Peyer's patch (tissue), 4 donors: Measurements from ENCODE around the gene JUNB. TPM values are rescaled to one million over a fixed set of nuclear protein-coding genes. Genes with fewer than 3 reads are reported as not detected.

ENCODE experiments used
- DNase-seq, 3 donors: peaks; one replicate each; pipeline ENCODE4 v3.0.0-alpha.2; 2017 to 2019
- H3K27ac ChIP-seq, 4 donors: fragments of 200-600 bp; sonication (generic); one replicate each; pipeline ENCODE4 v1.5.1; 2016 to 2019
- H3K27me3 ChIP-seq, 2 donors: fragments of 200-600 bp; sonication (generic); one replicate each; pipeline ENCODE4 v1.5.1; 2019
- H3K36me3 ChIP-seq, 3 donors: fragments of 200-600 bp; sonication (generic); one replicate each; pipeline ENCODE4 v1.5.1; 2016 to 2019
- H3K4me1 ChIP-seq, 4 donors: fragments of 200-600 bp; sonication (generic); one replicate each; pipeline ENCODE4 v1.5.1; 2016 to 2019
- H3K4me3 ChIP-seq, 4 donors: fragments of 200-600 bp; sonication (generic); 1 replicate in 3 of 4; 2 replicates in 1 of 4; pipeline ENCODE4 v1.5.1; 2016 to 2019; ENCODE audit warnings: mild to moderate bottlenecking in 1 of 4
- H3K9me3 ChIP-seq, 4 donors: fragments of 200-600 bp; sonication (generic); one replicate each; pipeline ENCODE4 v1.5.1; 2016 to 2019; ENCODE audit warnings: mild to moderate bottlenecking in 1 of 4
- CTCF ChIP-seq, 6 experiments: fragments of 450-650 bp in 4 of 6; fragments of 200-600 bp in 2 of 6; sonication (generic) in 1 of 6; IDR thresholded peaks; one replicate each; pipeline ENCODE4 v1.5.1; 2017 to 2019; ENCODE audit warnings: antibody characterized with exemption in 6 of 6, mild to moderate bottlenecking in 3 of 6, moderate library complexity in 1 of 6
- POLR2A ChIP-seq, 2 donors: fragments of 450-650 bp; IDR thresholded peaks; one replicate each; pipeline ENCODE4 v1.5.1; 2017; ENCODE audit warnings: antibody characterized with exemption in 2 of 2, mild to moderate bottlenecking in 2 of 2, moderate library complexity in 2 of 2
- total RNA-seq, 4 donors: library from RNA; depleted of rRNA; stranded (reverse); fragments of >200 nt; gene quantifications; one replicate each; pipeline ENCODE4 v1.1.0, GENCODE V29; 2016

JUNB gene
- total RNA-seq, 4 donors from 2014 or later, result 111 to 324 (median 152) TPM

DNA sequence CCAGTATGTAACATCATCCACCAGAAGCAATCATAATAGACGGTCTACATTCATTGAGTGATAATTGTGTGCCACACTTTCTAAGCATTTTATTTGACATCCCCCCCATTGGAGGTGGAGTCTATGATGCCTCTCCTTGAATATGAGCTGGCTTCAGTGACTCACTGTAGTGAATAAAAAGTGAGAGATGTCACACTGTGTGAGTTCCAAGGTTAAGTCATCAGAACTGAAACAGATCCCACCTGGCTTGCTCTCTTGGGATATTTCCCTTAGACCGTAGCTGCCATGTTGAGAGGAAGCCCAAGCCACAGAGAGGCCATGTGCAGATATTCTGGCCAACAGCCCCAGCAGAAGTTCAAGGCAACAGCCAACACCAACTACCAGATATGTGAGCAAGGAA lies 30.5 kb downstream of the JUNB start:
- DNase-seq, result no peak
- Histone ChIP-seq H3K27me3 (peaks cover 0 to 7% of the 10 kb centered on the region in 2 donors), H3K4me1 (peaks cover 0 to 6% (median 2%) of the 10 kb centered on the region in 4 donors), H3K9me3 (no peaks in the 10 kb centered on the region), H3K36me3 (no peaks in the 10 kb centered on the region), H3K27ac (no peak overlapping the region), H3K4me3 (no peak overlapping the region)
- TF ChIP-seq CTCF (IDR thresholded peaks at IDR 0.05) (no peak), POLR2A (IDR thresholded peaks at IDR 0.05) (no peak)

- H3K9me3 ChIP-seq, result no peaks in the 10 kb centered on the region
- TF ChIP-seq CTCF (IDR thresholded peaks at IDR 0.05), result peak in 2 of 6 experiments; percentile 22 to 25
- no peak for TF ChIP-seq POLR2A (IDR thresholded peaks at IDR 0.05)
- H3K36me3 ChIP-seq, result no peaks in the 10 kb centered on the region
- H3K4me1 ChIP-seq, result peaks cover 0 to 12% (median 2%) of the 10 kb centered on the region in 4 donors
- DNase-seq, result no peak
- H3K4me3 ChIP-seq, result no peak overlapping the region
- H3K27me3 ChIP-seq, result peaks cover 0 to 10% of the 10 kb centered on the region in 2 donors
- H3K27ac ChIP-seq, result no peak overlapping the region
Measured at GRCh38 chr19:12825254-12826131, 34.2 kb downstream of the JUNB start.

GRCh38 chr19:12828494-12828893 lies 37.2 kb downstream of the JUNB start:
- peaks cover 0 to 25% of the 10 kb centered on the region in 2 donors for H3K27me3 ChIP-seq
- H3K27ac ChIP-seq, result no peak overlapping the region
- DNase-seq, result peak in 2 of 3 donors; percentile 76 to 81
- peak overlapping the region in 2 of 4 donors; percentile 17 to 32 for H3K4me3 ChIP-seq
- H3K4me1 ChIP-seq, result peaks cover 0 to 23% (median 2%) of the 10 kb centered on the region in 4 donors
- no peaks in the 10 kb centered on the region for H3K36me3 ChIP-seq
- TF ChIP-seq POLR2A (IDR thresholded peaks at IDR 0.05) (no peak), CTCF (IDR thresholded peaks at IDR 0.05) (peak in 1 of 6 experiments; percentile 3)
- H3K9me3 ChIP-seq, result peaks cover 0 to 3% (median 0%) of the 10 kb centered on the region in 4 donors

- Histone ChIP-seq H3K27ac (no peak overlapping the region), H3K9me3 (peaks cover 0 to 3% (median 0%) of the 10 kb centered on the region in 4 donors), H3K36me3 (no peaks in the 10 kb centered on the region), H3K4me1 (peaks cover 0 to 27% (median 7%) of the 10 kb centered on the region in 4 donors), H3K27me3 (peaks cover 0 to 50% of the 10 kb centered on the region in 2 donors), H3K4me3 (peak overlapping the region in 3 of 4 donors; percentile 46 to 52 (median 48))
- TF ChIP-seq POLR2A (IDR thresholded peaks at IDR 0.05) (no peak), CTCF (IDR thresholded peaks at IDR 0.05) (no peak)
- no peak for DNase-seq
Measured at GRCh38 chr19:12833418-12833737, 42.1 kb downstream of the JUNB start.

DNA sequence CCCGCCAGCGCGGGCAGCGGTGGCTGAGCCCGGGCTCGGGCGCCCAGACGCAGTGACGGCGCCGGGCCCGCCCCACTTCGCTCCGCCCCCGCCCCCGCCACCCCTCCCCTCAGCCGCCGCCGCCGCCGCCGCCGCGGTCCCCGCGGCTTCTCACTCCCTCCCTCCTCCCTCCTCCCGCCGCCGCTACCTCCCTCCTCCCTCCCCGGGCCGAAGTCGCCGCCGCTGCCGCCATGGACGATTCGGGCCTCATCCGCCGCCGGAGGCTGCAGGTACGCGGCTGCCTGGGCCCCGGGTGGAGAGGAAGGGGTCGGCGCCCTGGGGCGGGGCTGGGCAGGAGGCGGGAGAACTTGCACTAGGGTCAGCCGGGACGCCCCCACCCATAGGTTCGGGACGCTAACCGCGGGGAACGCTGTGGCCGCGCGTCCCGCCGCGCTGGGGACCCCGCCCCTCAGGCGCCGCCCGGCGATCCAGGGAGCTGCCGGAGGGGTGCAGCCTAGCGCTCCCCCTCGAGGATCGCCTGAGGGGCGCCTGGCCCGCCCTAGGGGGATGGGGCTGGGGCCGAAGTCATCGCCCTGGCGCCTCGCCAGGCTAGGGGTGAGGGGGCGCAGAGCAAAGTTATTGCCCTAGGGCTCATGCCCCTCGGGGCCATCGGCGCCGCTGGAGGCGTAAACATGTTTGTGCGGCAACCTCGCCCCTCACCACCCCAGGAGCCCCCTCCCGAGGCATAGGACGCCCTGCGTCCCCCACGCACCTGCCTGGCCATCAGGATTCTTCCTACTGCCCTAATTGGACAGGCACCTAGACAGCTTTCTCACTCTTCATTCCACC lies 42.7 kb downstream of the JUNB start:
- Histone ChIP-seq H3K9me3 (peaks cover 0 to 3% (median 0%) of the 10 kb centered on the region in 4 donors), H3K4me3 (peak overlapping the region; percentile 18 to 52 (median 47)), H3K27ac (no peak overlapping the region), H3K36me3 (no peaks in the 10 kb centered on the region), H3K4me1 (peaks cover 0 to 31% (median 13%) of the 10 kb centered on the region in 4 donors), H3K27me3 (peaks cover 0 to 54% of the 10 kb centered on the region in 2 donors)
- TF ChIP-seq POLR2A (IDR thresholded peaks at IDR 0.05), result no peak
- no peak for TF ChIP-seq CTCF (IDR thresholded peaks at IDR 0.05)
- DNase-seq, result no peak
